ENCODE results near the gene DYSF.

Gene DYSF

DNA sequence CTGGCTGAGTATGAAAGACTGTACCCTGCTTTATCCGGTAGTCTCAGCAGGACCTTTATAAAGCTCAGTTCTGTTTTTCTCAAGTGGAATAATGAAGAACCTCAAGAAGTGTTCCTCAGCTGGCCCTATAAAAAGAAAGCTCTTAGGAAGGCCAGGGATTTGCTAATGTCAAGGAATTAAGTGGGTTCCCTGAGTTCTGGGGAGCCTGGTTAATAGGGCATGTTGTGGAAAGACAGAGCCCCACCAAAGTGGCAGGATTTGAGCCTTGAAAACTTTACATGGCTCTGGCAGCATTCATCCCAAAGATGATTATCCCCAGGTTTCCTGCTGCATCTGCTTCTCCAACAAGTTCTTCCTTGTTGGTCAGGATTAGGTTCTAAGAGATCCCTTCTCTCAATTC is 6.9 kb upstream of the DYSF start:
- CTCF ChIA-PET = interaction anchor here (10.5 kb wide), 1 partner anchor 15 kb away, joined by 106 read pairs; no protein-coding TSS in a partner anchor
- TF ChIP-seq, protein P1, sequence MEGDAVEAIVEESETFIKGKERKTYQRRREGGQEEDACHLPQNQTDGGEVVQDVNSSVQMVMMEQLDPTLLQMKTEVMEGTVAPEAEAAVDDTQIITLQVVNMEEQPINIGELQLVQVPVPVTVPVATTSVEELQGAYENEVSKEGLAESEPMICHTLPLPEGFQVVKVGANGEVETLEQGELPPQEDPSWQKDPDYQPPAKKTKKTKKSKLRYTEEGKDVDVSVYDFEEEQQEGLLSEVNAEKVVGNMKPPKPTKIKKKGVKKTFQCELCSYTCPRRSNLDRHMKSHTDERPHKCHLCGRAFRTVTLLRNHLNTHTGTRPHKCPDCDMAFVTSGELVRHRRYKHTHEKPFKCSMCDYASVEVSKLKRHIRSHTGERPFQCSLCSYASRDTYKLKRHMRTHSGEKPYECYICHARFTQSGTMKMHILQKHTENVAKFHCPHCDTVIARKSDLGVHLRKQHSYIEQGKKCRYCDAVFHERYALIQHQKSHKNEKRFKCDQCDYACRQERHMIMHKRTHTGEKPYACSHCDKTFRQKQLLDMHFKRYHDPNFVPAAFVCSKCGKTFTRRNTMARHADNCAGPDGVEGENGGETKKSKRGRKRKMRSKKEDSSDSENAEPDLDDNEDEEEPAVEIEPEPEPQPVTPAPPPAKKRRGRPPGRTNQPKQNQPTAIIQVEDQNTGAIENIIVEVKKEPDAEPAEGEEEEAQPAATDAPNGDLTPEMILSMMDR (IDR thresholded peaks at IDR 0.05; ENCODE audit: insufficient read depth, low read length, missing control alignments) = no peak

DNA sequence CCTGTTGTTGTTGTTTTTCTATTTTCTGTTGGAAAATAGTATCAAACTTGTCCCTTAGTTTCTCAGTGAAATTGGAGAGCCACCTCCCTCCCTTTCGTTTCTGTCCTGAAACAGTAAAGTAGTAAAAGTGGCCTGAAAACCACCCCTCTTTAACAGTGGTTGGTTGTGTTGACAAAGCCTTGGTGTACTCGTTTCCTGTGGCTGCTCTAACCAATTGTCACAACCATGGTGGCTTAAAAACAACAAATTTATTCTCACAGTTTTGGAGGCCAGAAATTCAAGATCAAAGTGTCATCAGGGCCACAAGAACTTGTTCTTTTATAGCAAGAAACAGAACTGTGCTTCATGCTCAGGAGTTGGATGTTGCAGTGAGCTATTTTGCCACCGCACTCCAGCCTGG is 4.0 kb upstream of the DYSF start:
- no peak for DNase-seq (ENCODE audit: low read depth, low spot score)
- ChIA-PET POLR2A (no interaction called here), CTCF (interaction anchor here (0.8 to 22.6 kb wide), 3 partner anchors 13 to 60 kb away, joined by 4 to 456 read pairs (median 106); no protein-coding TSS in a partner anchor)
- H3K4me3 ChIP-seq (ENCODE audit: low read depth, low read length) = no peak overlapping the region
- TF ChIP-seq, protein P1 (IDR thresholded peaks at IDR 0.05; ENCODE audit: insufficient read depth, low read length, missing control alignments) = no peak

More for the DNA sequence above, 6.9 kb upstream of the DYSF start:
- no peak for DNase-seq (ENCODE audit: low read depth, low spot score)
- H3K4me3 ChIP-seq (ENCODE audit: low read depth, low read length) = no peak overlapping the region
- POLR2A ChIA-PET = no interaction called here

DNA sequence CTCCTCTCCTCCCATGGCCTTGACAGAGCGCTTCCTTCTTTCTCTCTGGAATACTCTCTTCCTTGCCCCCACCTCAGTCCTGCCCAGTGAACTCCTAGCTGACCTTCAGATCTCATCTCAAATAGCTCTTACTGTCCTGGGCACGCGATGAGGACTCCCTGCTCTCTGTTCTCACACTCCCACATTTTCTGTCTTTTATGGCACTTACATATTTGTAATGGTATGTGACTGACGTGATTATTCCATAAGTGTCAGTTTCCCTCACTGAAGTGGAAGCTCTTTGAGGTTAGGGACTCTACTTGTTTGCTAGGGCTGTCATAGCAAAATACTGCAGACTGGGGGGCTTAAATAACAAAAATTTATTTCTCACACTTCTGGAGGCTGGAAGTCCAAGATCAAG is 1.7 kb upstream of the DYSF start:
- no peak overlapping the region for H3K4me3 ChIP-seq (ENCODE audit: low read depth, low read length)
- ChIA-PET CTCF (interaction anchor here (10.5 to 22.6 kb wide), 2 partner anchors 10 to 57 kb away, joined by 106 to 456 read pairs; no protein-coding TSS in a partner anchor), POLR2A (interaction anchor here (1.1 kb wide), 1 partner anchor 18 kb away, joined by 3 read pairs; no protein-coding TSS in a partner anchor)
- DNase-seq (ENCODE audit: low read depth, low spot score) = no peak
- TF ChIP-seq, protein P1 (IDR thresholded peaks at IDR 0.05; ENCODE audit: insufficient read depth, low read length, missing control alignments) = no peak

DNA sequence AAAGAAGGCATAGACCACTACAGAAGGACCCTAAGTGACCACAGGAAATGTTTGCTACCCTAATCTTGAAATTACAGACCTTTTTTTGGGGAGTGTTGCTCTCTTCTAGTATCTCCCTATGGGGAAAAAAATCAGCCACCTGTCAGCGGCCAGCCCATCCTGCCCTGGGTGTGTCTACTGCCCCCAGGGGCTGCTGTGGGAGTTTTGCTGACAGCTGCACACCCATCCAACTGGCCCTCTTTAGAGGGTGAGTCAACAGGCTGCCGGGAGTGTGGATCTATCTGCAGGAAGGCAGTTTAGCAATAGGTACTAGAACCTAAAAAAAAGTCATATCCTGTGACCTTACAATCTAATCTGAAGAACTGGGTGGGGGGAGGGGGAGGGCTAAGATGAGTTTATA is 796 bp upstream of the DYSF start:
- H3K4me3 ChIP-seq (ENCODE audit: low read depth, low read length) = no peak overlapping the region
- ChIA-PET CTCF (interaction anchor here (1.2 to 22.6 kb wide), 3 partner anchors 9 to 153 kb away, joined by 4 to 456 read pairs (median 106); no protein-coding TSS in a partner anchor), POLR2A (no interaction called here)
- TF ChIP-seq, protein P1 (IDR thresholded peaks at IDR 0.05; ENCODE audit: insufficient read depth, low read length, missing control alignments) = no peak
- no peak for DNase-seq (ENCODE audit: low read depth, low spot score)

DNA sequence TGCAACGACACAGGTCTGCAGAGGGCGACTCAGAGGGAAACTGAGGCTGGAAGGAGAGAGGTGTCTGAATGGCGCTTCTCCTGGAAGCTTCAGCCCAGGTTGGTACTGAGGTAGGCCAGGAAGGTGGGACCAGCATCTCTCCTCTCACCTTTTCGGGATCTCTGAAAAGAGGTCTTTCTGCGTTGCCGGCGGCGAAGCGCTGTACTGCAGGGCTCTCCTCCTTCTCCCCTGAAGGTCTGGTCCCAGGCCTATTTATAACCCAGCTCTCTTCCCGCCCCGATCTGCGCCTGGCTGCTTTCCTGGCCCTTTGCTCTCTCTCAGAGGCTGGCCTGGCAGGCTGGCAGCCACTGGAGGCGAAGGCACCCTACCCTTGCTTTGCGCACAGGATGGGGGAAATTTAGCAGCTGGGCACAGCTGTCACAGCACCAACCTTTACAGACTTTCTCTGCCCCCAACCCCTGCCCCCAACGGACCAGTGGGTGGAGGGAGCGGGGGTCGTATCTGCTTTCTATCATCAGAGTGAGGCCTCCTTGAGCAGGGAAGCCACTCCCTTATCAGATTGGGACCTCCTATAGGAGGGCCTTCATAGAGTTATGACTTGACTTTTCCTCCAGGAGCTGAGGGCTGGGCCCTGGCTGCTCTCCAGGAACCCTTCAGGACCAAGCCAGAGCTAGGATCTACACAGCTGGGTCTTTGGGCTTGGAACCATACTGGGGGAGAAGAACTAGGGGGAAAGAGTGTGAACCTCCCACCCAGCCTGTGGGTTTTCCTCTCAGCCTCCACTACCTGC is 1.1 kb downstream of the DYSF start:
- TF ChIP-seq, protein P1 (IDR thresholded peaks at IDR 0.05; ENCODE audit: insufficient read depth, low read length, missing control alignments) = no peak
- ChIA-PET CTCF (interaction anchor here (1.2 to 22.6 kb wide), 5 partner anchors 8 to 155 kb away, joined by 3 to 456 read pairs (median 39); no protein-coding TSS in a partner anchor), POLR2A (interaction anchor here (0.6 to 0.7 kb wide), 2 partner anchors 8 to 112 kb away, joined by 3 read pairs; no protein-coding TSS in a partner anchor)
- no peak for DNase-seq (ENCODE audit: low read depth, low spot score)
- H3K4me3 ChIP-seq (ENCODE audit: low read depth, low read length) = peak overlapping the region; percentile 53

All from AG04449 (cell line).